Measurements from ENCODE around the gene FBXO24. TPM values are rescaled to one million over a fixed set of nuclear protein-coding genes. Genes with fewer than 3 reads are reported as not detected.

Gene FBXO24
- total RNA-seq, 1 donor = 0.54 TPM

DNA sequence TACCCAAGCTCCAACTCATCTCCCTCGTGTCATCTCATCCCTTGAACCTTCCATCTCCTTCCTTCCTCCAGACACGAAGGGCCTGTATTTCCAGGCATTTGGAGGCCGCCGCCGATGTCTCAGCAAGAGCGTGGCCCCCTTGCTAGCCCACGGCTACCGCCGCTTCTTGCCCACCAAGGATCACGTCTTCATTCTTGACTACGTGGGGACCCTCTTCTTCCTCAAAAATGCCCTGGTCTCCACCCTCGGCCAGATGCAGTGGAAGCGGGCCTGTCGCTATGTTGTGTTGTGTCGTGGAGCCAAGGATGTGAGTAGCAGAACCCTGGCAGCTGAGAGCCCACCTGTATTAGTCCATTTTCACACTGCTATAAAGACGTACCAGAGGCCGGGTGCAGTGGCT lies 5.5 kb downstream of the FBXO24 start:
- TF ChIP-seq, protein P1, sequence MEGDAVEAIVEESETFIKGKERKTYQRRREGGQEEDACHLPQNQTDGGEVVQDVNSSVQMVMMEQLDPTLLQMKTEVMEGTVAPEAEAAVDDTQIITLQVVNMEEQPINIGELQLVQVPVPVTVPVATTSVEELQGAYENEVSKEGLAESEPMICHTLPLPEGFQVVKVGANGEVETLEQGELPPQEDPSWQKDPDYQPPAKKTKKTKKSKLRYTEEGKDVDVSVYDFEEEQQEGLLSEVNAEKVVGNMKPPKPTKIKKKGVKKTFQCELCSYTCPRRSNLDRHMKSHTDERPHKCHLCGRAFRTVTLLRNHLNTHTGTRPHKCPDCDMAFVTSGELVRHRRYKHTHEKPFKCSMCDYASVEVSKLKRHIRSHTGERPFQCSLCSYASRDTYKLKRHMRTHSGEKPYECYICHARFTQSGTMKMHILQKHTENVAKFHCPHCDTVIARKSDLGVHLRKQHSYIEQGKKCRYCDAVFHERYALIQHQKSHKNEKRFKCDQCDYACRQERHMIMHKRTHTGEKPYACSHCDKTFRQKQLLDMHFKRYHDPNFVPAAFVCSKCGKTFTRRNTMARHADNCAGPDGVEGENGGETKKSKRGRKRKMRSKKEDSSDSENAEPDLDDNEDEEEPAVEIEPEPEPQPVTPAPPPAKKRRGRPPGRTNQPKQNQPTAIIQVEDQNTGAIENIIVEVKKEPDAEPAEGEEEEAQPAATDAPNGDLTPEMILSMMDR (IDR thresholded peaks at IDR 0.05; ENCODE audit: insufficient read depth, low read length) = no peak
- no peak for DNase-seq (ENCODE audit: low read depth)
- no peak overlapping the region for H3K4me3 ChIP-seq (ENCODE audit: low read depth, low read length)

DNA sequence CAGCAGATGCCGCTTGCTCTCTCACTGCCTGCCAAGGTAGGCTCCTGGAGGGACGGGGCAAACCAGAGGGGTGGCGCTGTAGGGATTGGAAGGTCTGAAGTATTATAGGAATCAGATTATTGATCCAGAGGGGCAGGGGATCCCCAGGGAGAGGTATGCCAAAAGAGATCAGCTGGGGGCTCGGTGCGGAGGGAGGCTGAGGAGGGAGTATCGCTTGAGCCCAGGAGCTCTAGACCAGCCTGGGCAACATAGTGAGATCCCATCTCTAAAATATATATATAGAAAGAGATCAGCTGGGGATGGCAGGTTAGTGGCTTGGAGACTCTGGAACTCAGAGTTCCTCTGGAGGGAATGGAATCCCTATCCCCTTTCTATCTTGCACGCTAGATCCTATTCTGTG lies 9.1 kb downstream of the FBXO24 start:
- TF ChIP-seq, protein P1 (IDR thresholded peaks at IDR 0.05; ENCODE audit: insufficient read depth, low read length) = no peak
- no peak for DNase-seq (ENCODE audit: low read depth)
- H3K4me3 ChIP-seq (ENCODE audit: low read depth, low read length) = no peak overlapping the region

DNA sequence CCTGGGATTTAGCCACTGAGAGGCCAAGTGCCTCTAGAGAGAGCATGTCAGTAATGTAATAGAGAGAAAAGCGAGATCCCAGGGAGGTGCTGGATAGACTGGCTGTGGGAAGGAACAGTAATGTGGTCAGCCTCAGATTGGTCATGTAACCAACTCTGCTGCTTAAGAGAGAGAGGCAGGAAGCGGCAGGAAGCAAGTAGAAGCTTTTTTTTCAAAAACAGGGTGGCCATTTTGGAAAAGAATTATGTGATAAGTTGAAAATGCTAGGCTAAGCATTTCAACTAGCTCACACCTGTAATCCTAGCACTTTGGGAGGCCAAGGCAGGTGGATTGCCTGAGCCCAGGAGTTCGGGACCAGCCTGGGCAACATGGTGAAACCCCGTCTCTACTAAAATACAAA lies 12.3 kb downstream of the FBXO24 start:
- TF ChIP-seq, protein P1 (IDR thresholded peaks at IDR 0.05; ENCODE audit: insufficient read depth, low read length) = no peak
- no peak for DNase-seq (ENCODE audit: low read depth)
- no peak overlapping the region for H3K4me3 ChIP-seq (ENCODE audit: low read depth, low read length)

DNA sequence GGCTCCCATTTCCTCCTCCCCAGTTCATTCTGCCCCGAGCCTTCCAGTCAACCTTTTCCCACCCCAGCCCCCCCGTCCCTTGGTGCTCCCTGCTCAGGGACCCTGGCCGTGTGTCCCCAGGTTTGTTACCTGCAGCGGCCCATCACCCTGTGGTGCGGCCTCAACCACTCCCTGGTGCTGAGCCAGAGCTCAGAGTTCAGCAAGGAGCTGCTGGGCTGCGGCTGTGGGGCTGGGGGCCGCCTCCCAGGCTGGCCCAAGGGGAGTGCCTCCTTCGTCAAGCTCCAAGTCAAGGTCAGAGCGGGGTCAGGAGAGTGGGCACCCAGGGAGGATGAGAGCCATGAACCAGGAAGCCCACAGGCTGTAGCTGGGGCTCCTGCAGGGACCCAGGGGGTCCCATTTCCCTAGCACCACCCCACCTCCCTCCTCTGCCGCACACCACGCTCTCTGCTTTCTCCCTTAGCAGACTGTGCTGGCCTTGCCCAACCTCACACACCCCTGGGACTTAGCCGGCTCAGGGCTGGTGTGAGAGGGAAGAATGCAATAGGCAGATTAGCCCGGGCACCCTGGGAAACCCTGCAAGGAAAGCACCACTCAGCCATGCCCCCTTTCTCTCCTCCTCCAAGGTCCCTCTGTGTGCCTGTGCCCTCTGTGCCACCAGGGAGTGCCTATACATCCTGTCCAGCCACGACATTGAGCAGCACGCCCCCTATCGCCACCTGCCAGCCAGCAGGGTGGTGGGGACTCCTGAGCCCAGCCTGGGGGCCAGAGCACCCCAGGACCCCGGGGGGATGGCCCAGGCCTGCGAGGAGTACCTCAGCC lies 14.0 kb downstream of the FBXO24 start:
- no peak for DNase-seq (ENCODE audit: low read depth)
- no peak overlapping the region for H3K4me3 ChIP-seq (ENCODE audit: low read depth, low read length)
- TF ChIP-seq, protein P1 (IDR thresholded peaks at IDR 0.05; ENCODE audit: insufficient read depth, low read length) = no peak

DNA sequence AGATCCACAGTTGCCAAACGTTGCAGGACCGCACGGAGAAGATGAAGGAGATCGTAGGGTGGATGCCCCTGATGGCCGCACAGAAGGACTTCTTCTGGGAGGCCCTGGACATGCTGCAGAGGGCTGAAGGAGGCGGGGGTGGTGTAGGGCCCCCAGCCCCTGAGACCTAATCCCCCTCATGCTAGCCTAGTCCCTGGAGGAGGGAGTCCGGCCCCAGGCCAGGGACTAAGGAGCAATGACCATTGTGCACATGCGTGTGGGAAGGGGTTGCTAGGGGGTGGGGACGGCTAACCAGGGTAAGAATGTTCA lies 14.6 kb downstream of the FBXO24 start:
- no peak overlapping the region for H3K4me3 ChIP-seq (ENCODE audit: low read depth, low read length)
- TF ChIP-seq, protein P1 (IDR thresholded peaks at IDR 0.05; ENCODE audit: insufficient read depth, low read length) = no peak
- no peak for DNase-seq (ENCODE audit: low read depth)

DNA sequence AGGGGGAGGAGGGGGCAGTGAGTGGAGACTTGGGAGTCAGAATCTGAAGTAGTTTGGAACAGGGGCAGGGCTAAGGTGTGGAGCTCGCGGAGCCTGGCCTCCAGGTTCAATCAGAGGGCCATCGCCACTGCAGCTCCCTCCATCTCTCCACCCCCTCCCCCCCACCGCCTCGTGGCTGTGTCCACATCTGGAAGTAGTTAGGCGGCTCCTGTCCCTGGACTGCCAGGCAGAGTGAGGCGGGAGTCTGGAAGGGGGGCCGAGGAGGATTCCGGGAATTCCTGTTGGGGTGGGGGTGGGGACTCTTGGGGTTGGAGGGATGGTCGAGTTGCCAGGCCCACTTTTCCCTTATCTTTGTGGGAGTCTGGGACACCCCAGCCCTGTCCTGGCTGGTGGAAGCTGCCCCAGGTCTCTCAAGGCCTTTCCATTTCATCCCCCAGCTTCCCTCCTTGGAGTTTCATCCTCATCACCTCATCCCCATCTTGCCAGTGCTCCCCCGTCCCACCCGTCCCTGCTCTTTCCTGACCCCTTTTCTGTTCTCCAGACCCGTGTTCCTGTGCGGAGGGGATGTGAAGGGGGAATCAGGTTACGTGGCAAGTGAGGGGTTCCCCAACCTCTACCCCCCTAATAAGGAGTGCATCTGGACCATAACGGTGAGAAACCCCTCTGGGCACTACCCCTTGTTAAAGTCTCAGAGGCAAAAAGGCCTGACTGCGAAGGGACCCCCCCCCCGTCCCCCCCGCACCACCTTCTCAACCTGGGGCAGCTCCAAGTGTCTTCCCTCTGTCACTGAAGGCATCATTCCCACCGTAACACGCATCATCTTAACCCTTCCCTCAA lies 17.0 kb downstream of the FBXO24 start:
- DNase-seq (ENCODE audit: low read depth) = peak; percentile 88
- TF ChIP-seq, protein P1 (IDR thresholded peaks at IDR 0.05; ENCODE audit: insufficient read depth, low read length) = no peak

More for the DNA sequence above, 17.0 kb downstream of the FBXO24 start:
- peak overlapping the region; percentile 98 for H3K4me3 ChIP-seq (ENCODE audit: low read depth, low read length)
